HG03135 (cell line): ENCODE measurements around the gene SLC10A7.

ENCODE experiments used
- ATAC-seq: cut with Tn5 transposase; IDR thresholded peaks from one replicate; pipeline ENCODE4 v1.9.1; 2021; ENCODE audit warnings: mild to moderate bottlenecking, moderate library complexity; ENCODE audit not compliant: unreplicated experiment

The SLC10A7 gene

DNA sequence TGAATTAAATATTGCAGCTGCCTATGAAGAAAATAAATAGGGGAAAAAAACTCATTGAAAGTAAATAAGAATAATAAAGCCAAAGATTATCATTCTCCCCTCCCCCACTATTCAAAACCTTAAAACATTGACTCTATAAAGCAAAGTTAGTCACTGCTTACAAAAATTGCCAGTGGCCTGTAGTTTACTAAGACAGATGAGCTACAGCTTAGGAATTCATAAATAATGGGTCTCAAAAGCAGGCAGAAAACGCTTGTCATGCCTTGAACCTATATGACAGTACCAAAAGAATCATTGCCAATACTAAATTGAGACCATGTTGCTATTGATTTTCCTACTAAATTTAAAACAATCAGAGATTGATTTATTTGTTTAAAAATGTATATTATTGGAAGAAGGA lies 78.9 kb downstream of the SLC10A7 start:
- no peak for ATAC-seq

DNA sequence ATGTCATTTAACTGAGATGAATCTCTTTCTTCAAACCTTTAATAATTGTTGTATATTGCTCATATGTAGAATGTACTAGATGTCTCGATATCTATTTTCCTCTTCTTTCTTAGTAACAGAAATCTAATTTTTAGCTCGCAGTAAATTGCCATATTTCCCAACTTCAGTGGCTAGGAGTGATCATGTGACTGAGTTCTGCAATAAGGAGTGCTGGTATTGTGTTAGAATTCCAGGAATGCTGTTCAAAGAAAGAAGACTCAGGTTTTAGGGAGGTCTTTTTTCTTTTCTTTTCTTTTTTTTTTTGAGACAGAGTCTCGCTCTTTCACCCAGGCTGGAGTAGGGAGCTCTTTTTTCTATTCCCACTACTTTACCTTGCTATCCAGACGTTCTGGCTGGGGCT lies 81.7 kb downstream of the SLC10A7 start:
- ATAC-seq, result no peak

GRCh38 chr4:146439437-146439836 lies 82.3 kb downstream of the SLC10A7 start:
- ATAC-seq, result no peak

GRCh38 chr4:146437778-146438177 lies 84.0 kb downstream of the SLC10A7 start:
- no peak for ATAC-seq

- ATAC-seq, result no peak
Observed at GRCh38 chr4:146436423-146437162, 85.1 kb downstream of the SLC10A7 start.

DNA sequence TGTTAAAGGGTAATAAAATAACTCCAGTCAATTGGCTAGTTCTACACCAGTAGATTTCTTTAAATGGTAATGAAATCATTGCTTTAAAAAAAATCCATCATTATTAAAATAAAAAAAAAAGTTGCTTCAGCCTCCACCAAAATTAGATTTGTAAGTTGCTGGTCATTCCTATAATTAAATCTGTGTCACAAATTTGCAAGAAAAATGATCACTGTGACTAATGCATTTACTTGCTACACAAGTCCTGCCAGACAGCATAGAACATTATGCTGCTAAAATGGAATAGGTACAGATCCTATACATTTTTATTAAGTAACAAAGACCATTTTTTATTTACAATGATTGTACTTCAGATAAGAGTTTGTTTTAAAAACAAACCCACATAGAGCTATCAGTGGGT lies 85.8 kb downstream of the SLC10A7 start:
- ATAC-seq, result no peak

GRCh38 chr4:146432065-146432464 lies 89.7 kb downstream of the SLC10A7 start:
- no peak for ATAC-seq

- no peak for ATAC-seq
Observed at GRCh38 chr4:146428298-146428697, 93.4 kb downstream of the SLC10A7 start.

DNA sequence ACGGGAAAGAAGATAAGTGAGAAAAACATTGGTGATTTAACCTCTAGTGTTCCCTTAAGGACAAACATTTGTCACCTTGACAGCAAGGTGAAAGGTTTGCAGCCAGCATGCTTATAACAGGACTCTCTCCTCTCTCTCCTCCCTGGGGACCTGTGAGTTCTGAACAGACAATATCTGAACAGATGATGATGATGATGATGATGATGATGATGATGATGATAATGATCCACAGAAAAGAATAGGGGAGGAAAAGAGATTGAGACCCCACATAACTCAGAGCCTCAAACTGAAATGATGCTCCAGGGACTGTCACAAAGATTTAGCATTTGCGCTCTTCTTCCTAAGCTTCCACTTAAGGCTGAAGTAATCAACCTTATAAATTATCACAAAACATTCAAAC lies 103.9 kb downstream of the SLC10A7 start:
- ATAC-seq, result no peak

DNA sequence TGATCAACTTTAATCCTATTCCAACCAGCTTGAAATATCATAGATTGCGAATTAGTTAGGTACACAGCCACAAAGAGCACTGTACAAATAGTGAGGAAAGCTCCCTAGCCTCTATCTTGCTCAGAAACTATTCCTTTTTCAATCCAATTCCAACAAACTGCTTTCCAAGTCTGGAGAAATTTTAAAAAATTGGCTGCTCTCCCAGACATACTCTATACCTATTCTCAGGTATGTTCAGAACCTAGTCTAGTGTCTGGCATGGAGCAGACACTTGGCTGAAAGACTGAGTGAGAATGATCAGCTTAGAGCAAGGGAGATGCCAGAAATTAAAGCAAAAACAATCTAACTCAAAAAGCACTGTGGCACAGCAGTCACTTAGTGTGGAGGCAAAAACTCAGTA lies 105.9 kb downstream of the SLC10A7 start:
- no peak for ATAC-seq

DNA sequence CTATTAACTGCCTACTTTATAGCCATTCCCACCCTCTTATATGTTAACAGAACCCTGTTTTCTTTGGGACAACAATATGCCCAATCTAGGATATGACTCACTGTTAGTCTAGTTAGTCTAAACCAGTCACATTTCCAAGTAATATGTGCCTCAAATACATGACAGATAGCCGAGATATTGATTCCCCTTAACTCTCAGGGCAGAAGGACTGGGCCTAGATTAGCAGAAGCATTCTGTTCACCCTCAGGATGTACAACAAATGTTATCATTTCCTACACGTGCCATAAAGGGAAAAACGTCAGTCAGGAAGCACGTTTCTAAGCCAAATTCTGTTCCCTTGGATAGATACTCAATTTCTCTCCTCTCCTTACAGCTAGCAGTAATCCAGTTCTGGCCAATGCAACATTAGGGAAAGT lies 114.1 kb downstream of the SLC10A7 start:
- no peak for ATAC-seq

GRCh38 chr4:146407257-146407656 lies 114.5 kb downstream of the SLC10A7 start:
- ATAC-seq, result no peak

DNA sequence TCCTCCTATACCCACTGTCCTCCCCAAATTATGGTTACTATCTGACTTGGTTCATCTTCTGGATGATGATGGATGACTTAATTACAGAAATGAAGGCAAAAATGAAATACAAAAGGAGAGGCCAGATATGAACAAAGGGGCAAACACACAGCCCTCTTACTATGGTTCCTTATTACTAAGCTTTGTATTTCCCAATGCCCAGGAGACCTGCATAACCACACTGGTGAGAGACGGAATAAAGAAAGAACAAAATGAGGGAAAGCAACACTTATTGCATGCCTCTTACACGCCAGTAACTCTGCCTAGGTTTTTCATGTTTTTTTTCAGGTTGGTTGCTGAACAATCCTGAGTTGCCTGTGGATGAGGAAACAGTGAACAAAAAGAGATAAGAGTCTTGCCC lies 120.5 kb downstream of the SLC10A7 start:
- ATAC-seq, result no peak

GRCh38 chr4:146398896-146399445 lies 122.8 kb downstream of the SLC10A7 start:
- ATAC-seq, result no peak

GRCh38 chr4:146398404-146398803 lies 123.3 kb downstream of the SLC10A7 start:
- no peak for ATAC-seq

- no peak for ATAC-seq
Observed at GRCh38 chr4:146389561-146389960, 132.2 kb downstream of the SLC10A7 start.

- ATAC-seq, result no peak
Observed at GRCh38 chr4:146382194-146382593, 139.5 kb downstream of the SLC10A7 start.

DNA sequence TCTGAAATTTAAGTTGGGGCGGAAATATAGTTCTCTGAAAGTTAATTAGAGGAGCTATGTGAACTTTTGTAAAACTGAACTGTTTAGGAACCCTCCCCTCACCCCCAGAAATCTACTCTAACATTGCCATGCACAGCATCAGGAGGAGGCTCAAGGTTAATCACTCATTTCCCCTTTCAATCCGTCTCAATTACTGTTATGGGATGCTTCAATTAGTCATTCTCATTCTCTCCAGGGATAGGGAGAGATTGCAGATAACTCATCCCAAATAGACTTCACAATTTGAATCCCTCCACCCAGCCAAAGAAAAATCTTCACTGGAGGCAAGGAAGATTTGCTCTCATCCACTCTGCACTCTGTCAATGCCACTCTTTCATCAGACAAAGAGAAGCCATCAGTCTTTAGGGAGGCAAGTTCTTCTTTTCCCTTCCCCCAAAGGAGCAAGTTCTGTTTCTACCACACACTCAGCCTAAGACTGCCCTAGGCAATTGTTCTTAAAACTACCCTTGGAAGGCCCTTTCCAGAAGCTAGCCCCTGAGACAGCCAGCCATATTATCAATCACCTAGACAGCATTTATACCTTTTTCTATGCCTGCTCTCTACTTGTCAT lies 140.4 kb downstream of the SLC10A7 start:
- ATAC-seq, result no peak

GRCh38 chr4:146379744-146380143 lies 142.0 kb downstream of the SLC10A7 start:
- no peak for ATAC-seq

DNA sequence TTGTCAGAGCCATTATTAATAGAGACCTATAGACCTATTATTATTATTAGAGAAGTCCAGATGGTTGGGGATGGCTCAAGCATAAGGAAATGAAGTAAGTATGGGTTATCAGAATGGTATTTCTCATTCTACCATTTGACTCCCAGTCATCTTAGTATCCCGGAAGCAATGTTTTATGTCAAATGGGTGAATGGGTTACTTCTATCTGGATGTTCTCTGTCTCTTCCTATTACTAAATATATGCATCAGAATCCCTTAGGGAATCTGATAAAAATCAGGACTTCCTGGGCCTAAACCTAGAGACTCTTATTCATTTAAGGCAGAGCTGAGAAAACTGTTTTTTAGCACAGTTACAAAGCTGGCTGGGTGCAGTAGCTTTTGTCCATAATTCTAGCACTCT lies 149.9 kb downstream of the SLC10A7 start:
- no peak for ATAC-seq

DNA sequence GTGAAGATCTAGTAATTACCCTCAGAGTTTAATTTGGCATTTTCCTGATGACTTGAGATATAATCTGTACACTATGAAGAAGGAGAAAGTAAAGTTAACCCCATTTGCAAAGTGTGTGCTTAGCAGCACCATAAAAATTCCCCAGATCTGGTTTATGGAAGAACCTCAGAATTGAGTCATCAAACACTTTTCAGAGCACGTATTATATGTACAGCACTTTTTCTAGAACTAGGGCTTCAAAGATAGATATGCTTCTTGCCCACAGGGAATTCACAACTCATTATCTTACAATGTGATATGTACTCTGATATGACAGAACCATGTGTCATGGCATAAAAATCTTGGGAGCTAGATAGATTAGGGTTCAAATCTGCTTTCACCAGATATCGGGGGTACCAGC lies 150.9 kb downstream of the SLC10A7 start:
- ATAC-seq, result no peak

DNA sequence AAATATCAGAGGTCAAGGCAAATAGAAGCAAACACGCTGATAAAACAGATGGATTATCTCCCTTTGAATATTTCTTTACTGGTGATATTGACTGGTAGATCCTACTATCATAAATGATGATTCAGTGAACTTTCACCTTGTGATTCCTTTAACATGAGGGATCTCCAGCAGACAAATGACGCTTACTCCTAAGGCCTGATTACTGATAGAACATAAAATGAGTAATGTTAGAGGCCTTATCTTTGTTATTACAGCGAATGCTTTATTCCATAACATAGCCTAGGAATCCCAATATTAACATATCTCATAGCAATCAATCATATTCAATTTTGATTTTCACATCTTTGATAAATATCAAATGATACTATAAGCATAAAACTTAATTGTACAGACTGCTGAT lies 152.3 kb downstream of the SLC10A7 start:
- ATAC-seq, result no peak
